Activated CD4-positive, alpha-beta T cell treated with anti-CD3 and anti-CD28 coated beads for 4 hours (primary cell): ENCODE results near the gene FOXB2.

Source experiments
- DNase-seq, 2 donors: peaks; one replicate each; pipeline ENCODE4 v3.0.0-alpha.2; 2020

Gene FOXB2

DNA sequence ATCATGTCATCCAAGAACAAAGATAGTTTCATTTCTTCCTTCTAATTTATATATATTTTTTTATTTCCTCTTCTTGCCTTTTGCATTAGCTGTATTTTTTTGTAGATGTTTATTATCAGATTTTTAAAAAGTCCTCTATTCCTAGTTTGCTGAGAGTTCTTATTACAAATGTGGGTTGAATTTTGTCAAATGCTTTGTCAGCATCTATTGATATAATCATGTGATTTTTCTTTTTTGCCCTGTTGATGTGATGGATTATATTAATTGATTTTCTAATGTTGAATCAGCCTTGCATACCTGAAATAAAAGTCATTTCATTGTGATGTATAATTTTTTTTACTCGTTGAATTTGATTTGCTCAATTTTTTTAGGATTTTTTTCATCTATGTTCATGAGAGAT lies 46.9 kb downstream of the FOXB2 start:
- DNase-seq: no peak
